ENCODE measurements around the gene RASGRP2. TPM values are rescaled to one million over a fixed set of nuclear protein-coding genes. Genes with fewer than 3 reads are reported as not detected.

The RASGRP2 gene
- total RNA-seq, 2 experiments from 2014 or later = 668 to 672 TPM

GRCh38 chr11:64731601-64732000 is 12.3 kb downstream of the RASGRP2 start:
- CTCF ChIA-PET = no interaction called here
- no peak for DNase-seq
- no peak overlapping the region for H3K27ac Mint-ChIP-seq

GRCh38 chr11:64729851-64730382 is 14.0 kb downstream of the RASGRP2 start:
- Mint-ChIP-seq H3K9me3 (no peaks in the 10 kb centered on the region), H3K27me3 (no peaks in the 10 kb centered on the region), H3K4me1 (ENCODE audit: low read depth) (peaks cover 12% of the 10 kb centered on the region), H3K27ac (no peak overlapping the region), H3K36me3 (ENCODE audit: low read depth) (peaks cover 81% of the 10 kb centered on the region), H3K4me3 (no peak overlapping the region)
- H3K9me3 ChIP-seq (ENCODE audit: control insufficient read depth in 1 of 2, insufficient read depth in 1 of 2, low read length in 2 of 2) = no peaks in the 10 kb centered on the region
- H3K4me3 ChIP-seq (ENCODE audit: low read length) = no peak overlapping the region
- no peak overlapping the region for H3K27ac ChIP-seq (ENCODE audit: low read depth in 1 of 2, low read length in 2 of 2)
- no peaks in the 10 kb centered on the region for H3K27me3 ChIP-seq (ENCODE audit: control insufficient read depth in 1 of 2, insufficient read depth in 2 of 2, low read length in 2 of 2)
- H3K36me3 ChIP-seq (ENCODE audit: insufficient read depth, low read length) = peaks cover 74% of the 10 kb centered on the region
- no peak for TF ChIP-seq CTCF (IDR thresholded peaks at IDR 0.05)
- peak in 2 of 14 experiments; percentile 13 to 30 for DNase-seq
- ChIA-PET POLR2A (no interaction called here), CTCF (no interaction called here)
- peak; percentile 34 for ATAC-seq (ENCODE audit: poor library complexity)
- peaks cover 1% of the 10 kb centered on the region for H3K4me1 ChIP-seq (ENCODE audit: insufficient read depth, low read length)
- intact Hi-C loops (cut with DNase I, micrococcal nuclease) = no loop called here

More at GRCh38 chr11:64731601-64732000, 12.3 kb downstream of the RASGRP2 start:
- Histone ChIP-seq H3K4me1 (ENCODE audit: insufficient read depth, low read length) (peaks cover 18% of the 10 kb centered on the region), H3K27ac (ENCODE audit: low read depth in 1 of 2, low read length in 2 of 2) (no peak overlapping the region), H3K9me3 (ENCODE audit: control insufficient read depth in 1 of 2, insufficient read depth in 1 of 2, low read length in 2 of 2) (no peaks in the 10 kb centered on the region), H3K27me3 (ENCODE audit: control insufficient read depth in 1 of 2, insufficient read depth in 2 of 2, low read length in 2 of 2) (no peaks in the 10 kb centered on the region), H3K36me3 (ENCODE audit: insufficient read depth, low read length) (peaks cover 90% of the 10 kb centered on the region), H3K4me3 (ENCODE audit: low read length) (no peak overlapping the region)
- no peak for ATAC-seq (ENCODE audit: poor library complexity)
- Mint-ChIP-seq H3K27me3 (no peaks in the 10 kb centered on the region), H3K9me3 (no peaks in the 10 kb centered on the region), H3K4me1 (ENCODE audit: low read depth) (peaks cover 16% of the 10 kb centered on the region), H3K36me3 (ENCODE audit: low read depth) (peaks cover 88% of the 10 kb centered on the region), H3K4me3 (no peak overlapping the region)
- TF ChIP-seq CTCF (IDR thresholded peaks at IDR 0.05) = no peak
- intact Hi-C loops (cut with DNase I, micrococcal nuclease) = no loop called here
- POLR2A ChIA-PET = interaction anchor here (2.9 kb wide), 1 partner anchor 13 kb away, joined by 12 read pairs; the partner anchor contains the start of gene RASGRP2

- Histone ChIP-seq H3K4me1 (ENCODE audit: insufficient read depth, low read length) (peaks cover 2% of the 10 kb centered on the region), H3K27ac (ENCODE audit: low read depth in 1 of 2, low read length in 2 of 2) (no peak overlapping the region), H3K36me3 (ENCODE audit: insufficient read depth, low read length) (peaks cover 64% of the 10 kb centered on the region), H3K4me3 (ENCODE audit: low read length) (no peak overlapping the region), H3K27me3 (ENCODE audit: control insufficient read depth in 1 of 2, insufficient read depth in 2 of 2, low read length in 2 of 2) (no peaks in the 10 kb centered on the region), H3K9me3 (ENCODE audit: control insufficient read depth in 1 of 2, insufficient read depth in 1 of 2, low read length in 2 of 2) (no peaks in the 10 kb centered on the region)
- no peak for TF ChIP-seq CTCF (IDR thresholded peaks at IDR 0.05)
- Mint-ChIP-seq H3K27me3 (peaks cover 4% of the 10 kb centered on the region), H3K9me3 (no peaks in the 10 kb centered on the region), H3K4me3 (no peak overlapping the region), H3K27ac (no peak overlapping the region), H3K4me1 (ENCODE audit: low read depth) (peaks cover 20% of the 10 kb centered on the region), H3K36me3 (ENCODE audit: low read depth) (peaks cover 74% of the 10 kb centered on the region)
- intact Hi-C loops (cut with DNase I, micrococcal nuclease) = no loop called here
- peak in 1 of 14 experiments; percentile 14 for DNase-seq
- ChIA-PET CTCF (no interaction called here), POLR2A (interaction anchor here (1.0 kb wide), 1 partner anchor 13 kb away, joined by 4 read pairs; no protein-coding TSS in a partner anchor)
- ATAC-seq (ENCODE audit: poor library complexity) = no peak
Observed at GRCh38 chr11:64728757-64729365, 15.1 kb downstream of the RASGRP2 start.

All from CD4-positive, alpha-beta T cell (primary cell).